ENCODE results near the gene ATG4A.

Gene ATG4A

GRCh38 chrX:108053218-108053617, 38.4 kb upstream of the ATG4A start (continued):
- TF ChIP-seq GLIS3 (CRISPR knock-in tag; IDR thresholded peaks at IDR 0.05) (no peak), TOX (CRISPR knock-in tag; IDR thresholded peaks at IDR 0.05; ENCODE audit: borderline replicate concordance) (no peak)

GRCh38 chrX:108055546-108055945, 36.0 kb upstream of the ATG4A start:
- TF ChIP-seq ZNF70 (CRISPR knock-in tag; IDR thresholded peaks at IDR 0.05) = no peak
- TF ChIP-seq ZC3H10 (CRISPR knock-in tag; IDR thresholded peaks at IDR 0.05) = no peak
- TF ChIP-seq ARNTL (CRISPR knock-in tag; IDR thresholded peaks at IDR 0.05; ENCODE audit: borderline replicate concordance, low read depth) = no peak
- TF ChIP-seq ESRRG (CRISPR knock-in tag; IDR thresholded peaks at IDR 0.05) = no peak
- TF ChIP-seq CREB5 (CRISPR knock-in tag; IDR thresholded peaks at IDR 0.05; ENCODE audit: low read depth) = no peak
- TF ChIP-seq CSRNP3 (CRISPR knock-in tag; IDR thresholded peaks at IDR 0.05) = no peak
- TF ChIP-seq PATZ1 (CRISPR knock-in tag; IDR thresholded peaks at IDR 0.05; ENCODE audit: borderline replicate concordance) = no peak
- no peak for TF ChIP-seq ZNF565 (CRISPR knock-in tag; conservative IDR thresholded peaks at IDR 0.05; ENCODE audit: low read depth)
- TF ChIP-seq ZFP30 (CRISPR knock-in tag; IDR thresholded peaks at IDR 0.05) = no peak
- no peak for TF ChIP-seq PPARA (CRISPR knock-in tag; IDR thresholded peaks at IDR 0.05; ENCODE audit: borderline replicate concordance)
- TF ChIP-seq ZFP3 (CRISPR knock-in tag; IDR thresholded peaks at IDR 0.05) = no peak
- TF ChIP-seq OSR1 (CRISPR knock-in tag; IDR thresholded peaks at IDR 0.05) = no peak
- TF ChIP-seq BACH2 (CRISPR knock-in tag; IDR thresholded peaks at IDR 0.05; ENCODE audit: borderline replicate concordance) = no peak
- TF ChIP-seq POU6F1 (CRISPR knock-in tag; IDR thresholded peaks at IDR 0.05; ENCODE audit: borderline replicate concordance, low read depth) = no peak
- no peak for TF ChIP-seq TSHZ2 (CRISPR knock-in tag; IDR thresholded peaks at IDR 0.05)
- TF ChIP-seq SNAI2 (CRISPR knock-in tag; IDR thresholded peaks at IDR 0.05) = no peak
- no peak for ATAC-seq

- TF ChIP-seq ESRRG (CRISPR knock-in tag; IDR thresholded peaks at IDR 0.05) (no peak), ARNTL (CRISPR knock-in tag; IDR thresholded peaks at IDR 0.05; ENCODE audit: borderline replicate concordance, low read depth) (no peak), POU6F1 (CRISPR knock-in tag; IDR thresholded peaks at IDR 0.05; ENCODE audit: borderline replicate concordance, low read depth) (no peak), TCF4 (CRISPR knock-in tag; IDR thresholded peaks at IDR 0.05; ENCODE audit: borderline replicate concordance) (no peak), ZFP3 (CRISPR knock-in tag; IDR thresholded peaks at IDR 0.05) (no peak), ZNF70 (CRISPR knock-in tag; IDR thresholded peaks at IDR 0.05) (no peak), BACH2 (CRISPR knock-in tag; IDR thresholded peaks at IDR 0.05; ENCODE audit: borderline replicate concordance) (no peak), GLIS3 (CRISPR knock-in tag; IDR thresholded peaks at IDR 0.05) (no peak), TSHZ2 (CRISPR knock-in tag; IDR thresholded peaks at IDR 0.05) (no peak), ISL1 (CRISPR knock-in tag; IDR thresholded peaks at IDR 0.05) (no peak), RARB (CRISPR knock-in tag; IDR thresholded peaks at IDR 0.05) (no peak), ZNF8 (CRISPR knock-in tag; IDR thresholded peaks at IDR 0.05) (no peak)
- no peak for ATAC-seq
These were observed 31.8 kb upstream of the ATG4A start for GRCh38 chrX:108059801-108060200.
